Heart left ventricle (tissue), 13 donors: Measurements from ENCODE around the gene SHFL.

Experiments used
- CTCF ChIP-seq, 12 donors: fragments of 200-600 bp; sonication (generic) in 4 of 12; IDR thresholded peaks; one replicate each; pipeline versions ENCODE4 v1.5.0 to v1.8.0; 2018 to 2022; ENCODE audit warnings: antibody characterized with exemption in 12 of 12, mild to moderate bottlenecking in 5 of 12
- POLR2A ChIP-seq, 2 donors: fragments of 450-650 bp; IDR thresholded peaks; one replicate each; pipeline ENCODE4 v1.6.1; 2017; ENCODE audit warnings: antibody characterized with exemption in 2 of 2, mild to moderate bottlenecking in 2 of 2, moderate library complexity in 2 of 2
- donor health status: ischemic (EF 13 %, LVEDD 7.1; RV severe dilation, severe dysfunction).
- donor health status: DM: no; HTN: yes; CAD: no.
- donor health status: DM: no; HTN: no; CAD: no.
- donor health status: ischemic (EF 25% LVEDD 6.9; RV normal size, moderate dysfunction).
- donor health status: ischemic (EF 25% LVEDD 5.7; RV mildly dilated, moderate dysfunction).
- donor health status: ischemic (EF 35%, LVEDD 5.7; RV mildly dilated, moderate dysfunction).
- donor health status: nonischemic (EF 11% LVEDD 7.7; RV severe dilation, severe dysfunction).
- donor health status: DM: yes; HTN: yes; CAD: no.
- donor health status: PGD.
- donor health status: ischemic (EF 29% LVEDD 5.4; RV normal size, mild dysfunction).
- donor health status: nonischemic (EF 23%, LVEDD 6.1; RV moderate dilation, normal function).

GRCh38 chr19:10086591-10087192 is 575 bp downstream of the SHFL start:
- no peak for TF ChIP-seq CTCF (IDR thresholded peaks at IDR 0.05)
- no peak for TF ChIP-seq POLR2A (IDR thresholded peaks at IDR 0.05)
